GM12878 (cell line): ENCODE results near the gene TMEM63C.

ENCODE experiments used
- BMI1 ChIP-seq: fragments of 450-650 bp; IDR thresholded peaks from 2 replicates; pipeline ENCODE4 v1.6.1; 2016; ENCODE audit warnings: mild to moderate bottlenecking, moderate library complexity, borderline replicate concordance
- EP300 ChIP-seq, 2 experiments: fragments of 150-350 bp in 1 of 2; IDR thresholded peaks; 2 replicates each; pipeline ENCODE4 v1.6.1; 2011 to 2012; ENCODE audit warnings: low read depth in 2 of 2, low read length in 2 of 2, borderline replicate concordance in 1 of 2, improper control_type of control experiment in 1 of 2, inconsistent platforms in 1 of 2; ENCODE audit not compliant: control insufficient read depth in 1 of 2
- HCFC1 ChIP-seq: fragments of 150-350 bp; IDR thresholded peaks from 2 replicates; pipeline ENCODE4 v1.6.1; 2014; ENCODE audit warnings: low read length
- IKZF1 ChIP-seq: fragments of 450-650 bp; conservative IDR thresholded peaks from 2 replicates; pipeline ENCODE4 v1.6.1; 2017; ENCODE audit warnings: antibody characterized with exemption, mild to moderate bottlenecking
- JUNB ChIP-seq: IDR thresholded peaks from 2 replicates; pipeline ENCODE4 v1.6.1; 2016; ENCODE audit warnings: antibody characterized with exemption, mild to moderate bottlenecking
- MXI1 ChIP-seq: fragments of 150-350 bp; IDR thresholded peaks from 2 replicates; pipeline ENCODE4 v1.6.1; 2011; ENCODE audit warnings: low read depth, mild to moderate bottlenecking, inconsistent platforms, low read length, improper control_type of control experiment
- MYC ChIP-seq: IDR thresholded peaks from 2 replicates; pipeline ENCODE4 v1.6.1; 2011; ENCODE audit warnings: mild to moderate bottlenecking, low read length, moderate library complexity, inconsistent platforms; ENCODE audit not compliant: insufficient read depth, insufficient replicate concordance, insufficient read length, severe bottlenecking
- SREBF2 ChIP-seq: IDR thresholded peaks from 2 replicates; pipeline ENCODE4 v1.6.1; 2012; ENCODE audit warnings: mild to moderate bottlenecking, low read length
- TF ChIP-seq, protein P1 (sequence below): fragments of 450-650 bp; IDR thresholded peaks from 2 replicates; pipeline ENCODE4 v1.6.1; 2017; ENCODE audit warnings: mild to moderate bottlenecking
- TF ChIP-seq, protein P2 (sequence below), 3 experiments: IDR thresholded peaks in 2 of 3; conservative IDR thresholded peaks in 1 of 3; 2 replicates each; pipeline ENCODE4 v1.5.1; 2011; ENCODE audit warnings: low read depth in 3 of 3, low read length in 3 of 3, mild to moderate bottlenecking in 3 of 3, control low read depth in 2 of 3, moderate library complexity in 2 of 3, inconsistent platforms in 1 of 3, mixed read lengths in 1 of 3; ENCODE audit not compliant: control insufficient read depth in 2 of 3, insufficient read depth in 1 of 3; ENCODE audit errors: extremely low read depth in 1 of 3
- TF ChIP-seq, protein P3 (sequence below): IDR thresholded peaks from 2 replicates; pipeline ENCODE4 v1.6.1; 2012; ENCODE audit warnings: mild to moderate bottlenecking, low read depth, low read length

DNA sequence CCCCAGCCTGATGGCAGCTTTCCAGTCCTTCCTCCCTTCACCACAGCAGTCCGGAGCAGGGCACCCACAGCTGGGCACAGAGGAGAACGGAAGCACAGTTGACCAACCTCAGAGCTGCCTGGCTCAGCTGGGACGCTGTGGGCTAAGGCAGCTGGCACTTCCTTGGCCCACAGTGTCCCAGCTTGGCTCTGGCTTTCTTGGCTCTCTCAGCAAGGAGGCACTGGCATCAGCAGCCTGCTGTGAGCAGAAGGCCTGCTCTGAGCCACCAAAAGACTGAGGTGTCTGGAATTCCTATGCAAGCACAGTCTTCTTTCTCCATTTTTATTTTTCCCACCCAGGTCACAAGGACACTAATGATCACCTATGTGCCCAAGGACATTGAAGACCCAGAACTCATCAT lies 56.8 kb downstream of the TMEM63C start:
- TF ChIP-seq HCFC1 (no peak), MYC (no peak), EP300 (IDR thresholded peaks at IDR 0.05; ENCODE audit: borderline replicate concordance in 1 of 2, control insufficient read depth in 1 of 2, low read depth in 2 of 2, low read length in 2 of 2) (no peak), MXI1 (no peak), BMI1 (no peak), SREBF2 (no peak), IKZF1 (no peak), JUNB (no peak)
- TF ChIP-seq, protein P1, sequence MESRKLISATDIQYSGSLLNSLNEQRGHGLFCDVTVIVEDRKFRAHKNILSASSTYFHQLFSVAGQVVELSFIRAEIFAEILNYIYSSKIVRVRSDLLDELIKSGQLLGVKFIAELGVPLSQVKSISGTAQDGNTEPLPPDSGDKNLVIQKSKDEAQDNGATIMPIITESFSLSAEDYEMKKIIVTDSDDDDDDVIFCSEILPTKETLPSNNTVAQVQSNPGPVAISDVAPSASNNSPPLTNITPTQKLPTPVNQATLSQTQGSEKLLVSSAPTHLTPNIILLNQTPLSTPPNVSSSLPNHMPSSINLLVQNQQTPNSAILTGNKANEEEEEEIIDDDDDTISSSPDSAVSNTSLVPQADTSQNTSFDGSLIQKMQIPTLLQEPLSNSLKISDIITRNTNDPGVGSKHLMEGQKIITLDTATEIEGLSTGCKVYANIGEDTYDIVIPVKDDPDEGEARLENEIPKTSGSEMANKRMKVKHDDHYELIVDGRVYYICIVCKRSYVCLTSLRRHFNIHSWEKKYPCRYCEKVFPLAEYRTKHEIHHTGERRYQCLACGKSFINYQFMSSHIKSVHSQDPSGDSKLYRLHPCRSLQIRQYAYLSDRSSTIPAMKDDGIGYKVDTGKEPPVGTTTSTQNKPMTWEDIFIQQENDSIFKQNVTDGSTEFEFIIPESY, result no peak
- TF ChIP-seq, protein P2, sequence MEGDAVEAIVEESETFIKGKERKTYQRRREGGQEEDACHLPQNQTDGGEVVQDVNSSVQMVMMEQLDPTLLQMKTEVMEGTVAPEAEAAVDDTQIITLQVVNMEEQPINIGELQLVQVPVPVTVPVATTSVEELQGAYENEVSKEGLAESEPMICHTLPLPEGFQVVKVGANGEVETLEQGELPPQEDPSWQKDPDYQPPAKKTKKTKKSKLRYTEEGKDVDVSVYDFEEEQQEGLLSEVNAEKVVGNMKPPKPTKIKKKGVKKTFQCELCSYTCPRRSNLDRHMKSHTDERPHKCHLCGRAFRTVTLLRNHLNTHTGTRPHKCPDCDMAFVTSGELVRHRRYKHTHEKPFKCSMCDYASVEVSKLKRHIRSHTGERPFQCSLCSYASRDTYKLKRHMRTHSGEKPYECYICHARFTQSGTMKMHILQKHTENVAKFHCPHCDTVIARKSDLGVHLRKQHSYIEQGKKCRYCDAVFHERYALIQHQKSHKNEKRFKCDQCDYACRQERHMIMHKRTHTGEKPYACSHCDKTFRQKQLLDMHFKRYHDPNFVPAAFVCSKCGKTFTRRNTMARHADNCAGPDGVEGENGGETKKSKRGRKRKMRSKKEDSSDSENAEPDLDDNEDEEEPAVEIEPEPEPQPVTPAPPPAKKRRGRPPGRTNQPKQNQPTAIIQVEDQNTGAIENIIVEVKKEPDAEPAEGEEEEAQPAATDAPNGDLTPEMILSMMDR (IDR thresholded peaks at IDR 0.05 in 2 of 3, conservative IDR thresholded peaks at IDR 0.05 in 1 of 3; ENCODE audit: control insufficient read depth in 2 of 3, extremely low read depth in 1 of 3, insufficient read depth in 1 of 3, low read depth in 3 of 3, low read length in 3 of 3), result no peak
- TF ChIP-seq, protein P3, sequence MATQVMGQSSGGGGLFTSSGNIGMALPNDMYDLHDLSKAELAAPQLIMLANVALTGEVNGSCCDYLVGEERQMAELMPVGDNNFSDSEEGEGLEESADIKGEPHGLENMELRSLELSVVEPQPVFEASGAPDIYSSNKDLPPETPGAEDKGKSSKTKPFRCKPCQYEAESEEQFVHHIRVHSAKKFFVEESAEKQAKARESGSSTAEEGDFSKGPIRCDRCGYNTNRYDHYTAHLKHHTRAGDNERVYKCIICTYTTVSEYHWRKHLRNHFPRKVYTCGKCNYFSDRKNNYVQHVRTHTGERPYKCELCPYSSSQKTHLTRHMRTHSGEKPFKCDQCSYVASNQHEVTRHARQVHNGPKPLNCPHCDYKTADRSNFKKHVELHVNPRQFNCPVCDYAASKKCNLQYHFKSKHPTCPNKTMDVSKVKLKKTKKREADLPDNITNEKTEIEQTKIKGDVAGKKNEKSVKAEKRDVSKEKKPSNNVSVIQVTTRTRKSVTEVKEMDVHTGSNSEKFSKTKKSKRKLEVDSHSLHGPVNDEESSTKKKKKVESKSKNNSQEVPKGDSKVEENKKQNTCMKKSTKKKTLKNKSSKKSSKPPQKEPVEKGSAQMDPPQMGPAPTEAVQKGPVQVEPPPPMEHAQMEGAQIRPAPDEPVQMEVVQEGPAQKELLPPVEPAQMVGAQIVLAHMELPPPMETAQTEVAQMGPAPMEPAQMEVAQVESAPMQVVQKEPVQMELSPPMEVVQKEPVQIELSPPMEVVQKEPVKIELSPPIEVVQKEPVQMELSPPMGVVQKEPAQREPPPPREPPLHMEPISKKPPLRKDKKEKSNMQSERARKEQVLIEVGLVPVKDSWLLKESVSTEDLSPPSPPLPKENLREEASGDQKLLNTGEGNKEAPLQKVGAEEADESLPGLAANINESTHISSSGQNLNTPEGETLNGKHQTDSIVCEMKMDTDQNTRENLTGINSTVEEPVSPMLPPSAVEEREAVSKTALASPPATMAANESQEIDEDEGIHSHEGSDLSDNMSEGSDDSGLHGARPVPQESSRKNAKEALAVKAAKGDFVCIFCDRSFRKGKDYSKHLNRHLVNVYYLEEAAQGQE, result no peak
